Gastrocnemius medialis (tissue), 4 donors: ENCODE measurements around the gene FBXO48. TPM values are rescaled to one million over a fixed set of nuclear protein-coding genes. Genes with fewer than 3 reads are reported as not detected.
A peak's percentile ranks its signal among the peaks of the same experiment; 100 is the strongest.
"Not testable (repeated sequence)": the region's sequence is repeated elsewhere in the genome, so short reads cannot be mapped to it uniquely, and the experiment has no call there.

ENCODE experiments used
- ATAC-seq, 2 donors: fragments of 150-250 bp; one replicate each; pipeline ENCODE4 v1.9.1; 2016
- DNase-seq, 2 donors: peaks; one replicate each; pipeline ENCODE4 v3.0.0-alpha.2; 2019
- H3K27ac ChIP-seq, 4 donors: fragments of 200-600 bp; sonication (generic); 1 replicate in 1 of 4; 2 replicates in 3 of 4; pipeline ENCODE4 v1.5.1; 2016 to 2018; ENCODE audit warnings: mild to moderate bottlenecking in 2 of 4, moderate library complexity in 1 of 4
- H3K27me3 ChIP-seq, 3 donors: fragments of 200-600 bp; sonication (generic) in 2 of 3; 1 replicate in 1 of 3; 2 replicates in 2 of 3; pipeline versions ENCODE4 v1.5.1 to v1.6.0; 2016 to 2019; ENCODE audit warnings: mild to moderate bottlenecking in 1 of 3, moderate library complexity in 1 of 3
- H3K36me3 ChIP-seq, 2 donors: fragments of 200-600 bp; sonication (generic) in 1 of 2; one replicate each; pipeline ENCODE4 v1.5.1; 2017 to 2018
- H3K4me1 ChIP-seq, 2 donors: fragments of 200-600 bp; sonication (generic) in 1 of 2; one replicate each; pipeline ENCODE4 v1.5.1; 2016 to 2017; ENCODE audit warnings: mild to moderate bottlenecking in 2 of 2
- H3K4me3 ChIP-seq, 4 donors: fragments of 200-600 bp; sonication (generic) in 3 of 4; 1 replicate in 1 of 4; 2 replicates in 3 of 4; pipeline ENCODE4 v1.5.1; 2016 to 2019; ENCODE audit warnings: mild to moderate bottlenecking in 2 of 4
- H3K9me3 ChIP-seq, 3 donors: fragments of 200-600 bp; sonication (generic) in 2 of 3; 1 replicate in 1 of 3; 2 replicates in 2 of 3; pipeline ENCODE4 v1.5.1; 2016 to 2019
- CTCF ChIP-seq, 5 experiments: fragments of 450-650 bp in 3 of 5; fragments of 200-600 bp in 2 of 5; sonication (generic) in 2 of 5; IDR thresholded peaks in 4 of 5; conservative IDR thresholded peaks in 1 of 5; 1 replicate in 4 of 5; 2 replicates in 1 of 5; pipeline ENCODE4 v1.5.1; 2016 to 2019; ENCODE audit warnings: antibody characterized with exemption in 5 of 5, mild to moderate bottlenecking in 3 of 5, moderate library complexity in 3 of 5
- POLR2A ChIP-seq, 2 donors: fragments of 450-650 bp; IDR thresholded peaks; one replicate each; pipeline ENCODE4 v1.6.1; 2017; ENCODE audit warnings: antibody characterized with exemption in 2 of 2, mild to moderate bottlenecking in 2 of 2, moderate library complexity in 2 of 2
- in situ Hi-C, 4 donors: fragments of 200-750 bp; cut with MboI; loops; one replicate each; pipeline versions ENCODE4 v1.15.0 to v1.8.0; 2017; ENCODE audit warnings: low sequenced_read_pairs in 4 of 4
- intact Hi-C: fragments of 100-400 bp; cut with DNase I; formaldehyde crosslinking; loops from one replicate; pipeline ENCODE4 v1.15.1; 2023; ENCODE audit warnings: low total_unique reads
- total RNA-seq, 4 donors: library from RNA; depleted of rRNA; stranded (reverse); fragments of >200 nt; gene quantifications; one replicate each; pipeline versions ENCODE4 v1.1.0 to v1.2.3, GENCODE V29; 2016

Gene FBXO48
- total RNA-seq, 4 donors from 2014 or later = 1.1 to 1.9 (median 1.5) TPM

- Histone ChIP-seq H3K27me3 (no peaks in the 10 kb centered on the region), H3K36me3 (no peaks in the 10 kb centered on the region), H3K4me3 (no peak overlapping the region), H3K9me3 (no peaks in the 10 kb centered on the region), H3K27ac (no peak overlapping the region), H3K4me1 (no peaks in the 10 kb centered on the region)
- intact Hi-C loops = no loop called here
- TF ChIP-seq CTCF (IDR thresholded peaks at IDR 0.05 in 4 of 5, conservative IDR thresholded peaks at IDR 0.05 in 1 of 5) = no peak
- no peak for TF ChIP-seq POLR2A (IDR thresholded peaks at IDR 0.05)
- in situ Hi-C loops = loop anchor here (25.0 kb wide), 2 partner anchors 213 to 413 kb away; no protein-coding TSS in a partner anchor
- DNase-seq (no peak), ATAC-seq (no peak)
These were observed 32.0 kb upstream of the FBXO48 start for GRCh38 chr2:68499133-68499532.

- intact Hi-C loops = no loop called here
- no peak overlapping the region for H3K27ac ChIP-seq
- TF ChIP-seq POLR2A (IDR thresholded peaks at IDR 0.05) (no peak), CTCF (IDR thresholded peaks at IDR 0.05 in 4 of 5, conservative IDR thresholded peaks at IDR 0.05 in 1 of 5) (no peak)
- H3K4me3 ChIP-seq = no peak overlapping the region
- H3K27me3 ChIP-seq = no peaks in the 10 kb centered on the region
- H3K9me3 ChIP-seq = no peaks in the 10 kb centered on the region
- no peaks in the 10 kb centered on the region for H3K36me3 ChIP-seq
- DNase-seq = no peak
- no peak for ATAC-seq
- no peaks in the 10 kb centered on the region for H3K4me1 ChIP-seq
- in situ Hi-C loops = loop anchor here (25.0 kb wide), 2 partner anchors 221 to 421 kb away; no protein-coding TSS in a partner anchor
These were observed 24.5 kb upstream of the FBXO48 start for GRCh38 chr2:68491582-68491981.

GRCh38 chr2:68489282-68489681, 22.2 kb upstream of the FBXO48 start:
- TF ChIP-seq CTCF (IDR thresholded peaks at IDR 0.05 in 4 of 5, conservative IDR thresholded peaks at IDR 0.05 in 1 of 5) = no peak
- no peak for TF ChIP-seq POLR2A (IDR thresholded peaks at IDR 0.05)
- H3K9me3 ChIP-seq = no peaks in the 10 kb centered on the region
- intact Hi-C loops (no loop called here), in situ Hi-C loops (loop anchor here (10.0 to 25.0 kb wide), 4 partner anchors 223 to 436 kb away; no protein-coding TSS in a partner anchor)
- no peak overlapping the region for H3K27ac ChIP-seq
- H3K36me3 ChIP-seq = no peaks in the 10 kb centered on the region
- DNase-seq (no peak), ATAC-seq (no peak)
- no peaks in the 10 kb centered on the region for H3K4me1 ChIP-seq
- H3K27me3 ChIP-seq = no peaks in the 10 kb centered on the region
- no peak overlapping the region for H3K4me3 ChIP-seq

- H3K4me3 ChIP-seq, DNase-seq, H3K4me1 ChIP-seq, ATAC-seq, intact Hi-C loops, H3K27me3 ChIP-seq, H3K27ac ChIP-seq, H3K9me3 ChIP-seq, H3K36me3 ChIP-seq: not testable (repeated sequence)
- in situ Hi-C loops = loop anchor here (10.0 to 25.0 kb wide), 4 partner anchors 224 to 436 kb away; no protein-coding TSS in a partner anchor
These were observed 21.5 kb upstream of the FBXO48 start for GRCh38 chr2:68488605-68489004.

- no peaks in the 10 kb centered on the region for H3K9me3 ChIP-seq
- no peak overlapping the region for H3K27ac ChIP-seq
- in situ Hi-C loops = loop anchor here (10.0 to 25.0 kb wide), 4 partner anchors 224 to 437 kb away; no protein-coding TSS in a partner anchor
- H3K27me3 ChIP-seq = no peaks in the 10 kb centered on the region
- no peak for TF ChIP-seq POLR2A (IDR thresholded peaks at IDR 0.05)
- TF ChIP-seq CTCF (IDR thresholded peaks at IDR 0.05 in 4 of 5, conservative IDR thresholded peaks at IDR 0.05 in 1 of 5) = peak in 3 of 5 experiments; percentile 18 to 45 (median 33)
- H3K4me3 ChIP-seq = no peak overlapping the region
- intact Hi-C loops = no loop called here
- ATAC-seq (no peak), DNase-seq (no peak)
- H3K36me3 ChIP-seq = no peaks in the 10 kb centered on the region
- H3K4me1 ChIP-seq = no peaks in the 10 kb centered on the region
These were observed 20.8 kb upstream of the FBXO48 start for GRCh38 chr2:68487773-68488355.
